Omental fat pad (tissue), 4 donors: ENCODE data around the gene DCLK1. TPM values are rescaled to one million over a fixed set of nuclear protein-coding genes. Genes with fewer than 3 reads are reported as not detected.
A peak's percentile ranks its signal among the peaks of the same experiment; 100 is the strongest.

Experiments
- ATAC-seq: fragments of 150-250 bp; one replicate; pipeline ENCODE4 v1.9.1; 2016; ENCODE audit warnings: mild to moderate bottlenecking, moderate library complexity; ENCODE audit not compliant: low FRiP score
- DNase-seq: peaks from one replicate; pipeline ENCODE4 v3.0.0-alpha.2; 2019; ENCODE audit warnings: low spot score
- total RNA-seq, 4 donors: library from RNA; depleted of rRNA; stranded (reverse); fragments of >200 nt; gene quantifications; one replicate each; pipeline ENCODE4 v1.1.0, GENCODE V29; 2016
- TF ChIP-seq, protein P1 (sequence below), 3 donors: fragments of 450-650 bp; IDR thresholded peaks; one replicate each; pipeline ENCODE4 v1.5.1; 2016 to 2017; ENCODE audit warnings: antibody characterized with exemption in 3 of 3, mild to moderate bottlenecking in 3 of 3, moderate library complexity in 2 of 3

Gene DCLK1
- total RNA-seq, 4 donors from 2014 or later, result 13.9 to 206 (median 30.5) TPM

DNA sequence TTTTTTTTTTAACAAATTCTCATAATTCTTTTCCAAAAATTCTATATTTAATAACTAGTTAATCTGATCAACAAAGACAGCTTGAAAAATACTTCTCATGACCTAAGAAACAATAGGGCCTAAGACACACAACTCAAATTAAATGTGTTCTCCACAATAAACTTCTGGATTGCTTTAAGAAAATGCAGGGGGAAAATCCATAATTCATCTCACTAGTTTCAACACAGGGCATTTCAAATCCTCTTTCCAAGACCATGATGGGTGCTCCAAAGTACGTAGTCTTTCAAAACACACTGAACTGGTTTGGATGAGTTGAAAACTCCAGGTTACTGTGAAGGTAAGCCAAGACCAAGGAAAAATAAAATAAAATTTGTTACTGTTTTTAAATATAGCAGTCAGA lies 62.6 kb downstream of the DCLK1 start:
- TF ChIP-seq, protein P1, sequence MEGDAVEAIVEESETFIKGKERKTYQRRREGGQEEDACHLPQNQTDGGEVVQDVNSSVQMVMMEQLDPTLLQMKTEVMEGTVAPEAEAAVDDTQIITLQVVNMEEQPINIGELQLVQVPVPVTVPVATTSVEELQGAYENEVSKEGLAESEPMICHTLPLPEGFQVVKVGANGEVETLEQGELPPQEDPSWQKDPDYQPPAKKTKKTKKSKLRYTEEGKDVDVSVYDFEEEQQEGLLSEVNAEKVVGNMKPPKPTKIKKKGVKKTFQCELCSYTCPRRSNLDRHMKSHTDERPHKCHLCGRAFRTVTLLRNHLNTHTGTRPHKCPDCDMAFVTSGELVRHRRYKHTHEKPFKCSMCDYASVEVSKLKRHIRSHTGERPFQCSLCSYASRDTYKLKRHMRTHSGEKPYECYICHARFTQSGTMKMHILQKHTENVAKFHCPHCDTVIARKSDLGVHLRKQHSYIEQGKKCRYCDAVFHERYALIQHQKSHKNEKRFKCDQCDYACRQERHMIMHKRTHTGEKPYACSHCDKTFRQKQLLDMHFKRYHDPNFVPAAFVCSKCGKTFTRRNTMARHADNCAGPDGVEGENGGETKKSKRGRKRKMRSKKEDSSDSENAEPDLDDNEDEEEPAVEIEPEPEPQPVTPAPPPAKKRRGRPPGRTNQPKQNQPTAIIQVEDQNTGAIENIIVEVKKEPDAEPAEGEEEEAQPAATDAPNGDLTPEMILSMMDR (IDR thresholded peaks at IDR 0.05), result no peak
- ATAC-seq, result no peak
- no peak for DNase-seq

DNA sequence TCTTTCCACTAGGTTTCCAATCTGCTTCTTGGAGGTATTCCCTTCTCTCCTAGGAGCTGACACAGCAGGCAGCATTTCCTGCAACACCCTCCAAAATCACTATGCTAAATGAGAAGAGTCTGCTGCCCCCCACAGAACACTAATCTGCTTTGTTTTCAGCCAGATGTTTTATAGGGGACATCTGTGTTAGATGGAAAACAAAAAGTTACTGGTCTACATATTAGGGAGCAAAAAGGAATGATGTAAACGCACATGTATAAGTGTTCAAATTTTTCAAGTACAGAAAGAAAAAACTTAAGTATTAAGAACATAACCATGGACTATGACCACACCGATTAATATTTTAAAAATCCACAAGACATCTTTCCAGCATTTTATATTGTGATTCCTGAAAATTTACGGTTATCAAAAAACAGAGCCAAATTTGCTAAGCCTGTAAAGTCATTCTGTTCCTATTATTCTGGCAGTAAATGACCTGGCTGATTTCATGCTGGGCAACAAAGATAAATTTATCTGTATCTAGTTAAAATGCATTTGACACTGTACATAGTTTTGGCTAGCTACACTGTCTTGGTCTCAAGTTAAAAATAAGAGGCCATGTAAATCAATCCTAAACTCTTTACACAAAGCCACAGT lies 63.3 kb downstream of the DCLK1 start:
- ATAC-seq (no peak), DNase-seq (no peak)
- TF ChIP-seq, protein P1 (IDR thresholded peaks at IDR 0.05), result no peak

DNA sequence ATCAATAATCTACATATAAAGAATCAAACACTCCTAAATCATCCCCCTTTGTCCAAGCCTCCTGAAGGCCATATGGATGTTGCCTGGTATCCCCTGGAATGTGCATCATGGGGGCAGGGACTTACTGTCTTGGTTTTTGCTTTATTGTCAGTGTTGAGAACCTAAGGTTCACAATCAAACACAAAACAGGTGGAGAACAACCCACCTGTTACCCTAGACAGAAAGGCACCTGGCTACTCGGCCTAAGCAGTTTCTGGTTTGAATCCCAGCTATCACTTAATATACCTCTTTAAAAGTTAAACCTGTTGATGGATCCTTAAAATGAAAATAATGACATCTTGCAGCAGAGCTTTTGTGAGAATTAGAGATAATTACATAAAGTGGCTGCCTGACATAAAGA lies 68.9 kb downstream of the DCLK1 start:
- ATAC-seq (no peak), DNase-seq (no peak)
- TF ChIP-seq, protein P1 (IDR thresholded peaks at IDR 0.05), result no peak

DNA sequence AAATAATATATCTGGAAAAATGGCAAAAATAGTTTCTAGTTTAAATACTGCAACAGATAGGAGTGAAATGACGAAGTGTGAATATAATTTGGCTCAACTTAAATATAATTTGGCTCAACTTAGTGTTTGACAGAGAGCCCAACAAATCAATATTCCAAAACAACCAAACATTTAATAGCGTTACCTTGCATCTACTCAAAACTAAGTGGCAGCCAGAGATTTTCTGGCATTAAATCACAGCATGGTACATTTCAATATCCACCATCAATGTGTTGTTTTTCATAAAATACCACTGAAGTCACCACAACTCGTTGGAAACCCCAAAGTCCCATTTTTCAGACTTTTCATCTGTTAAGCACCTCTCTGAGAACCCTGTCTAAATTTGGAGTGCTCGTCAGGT lies 69.6 kb downstream of the DCLK1 start:
- DNase-seq (no peak), ATAC-seq (no peak)
- TF ChIP-seq, protein P1 (IDR thresholded peaks at IDR 0.05), result no peak

GRCh38 chr13:36061054-36061453 lies 70.1 kb downstream of the DCLK1 start:
- TF ChIP-seq, protein P1 (IDR thresholded peaks at IDR 0.05), result no peak
- ATAC-seq (peak; percentile 44), DNase-seq (no peak)

DNA sequence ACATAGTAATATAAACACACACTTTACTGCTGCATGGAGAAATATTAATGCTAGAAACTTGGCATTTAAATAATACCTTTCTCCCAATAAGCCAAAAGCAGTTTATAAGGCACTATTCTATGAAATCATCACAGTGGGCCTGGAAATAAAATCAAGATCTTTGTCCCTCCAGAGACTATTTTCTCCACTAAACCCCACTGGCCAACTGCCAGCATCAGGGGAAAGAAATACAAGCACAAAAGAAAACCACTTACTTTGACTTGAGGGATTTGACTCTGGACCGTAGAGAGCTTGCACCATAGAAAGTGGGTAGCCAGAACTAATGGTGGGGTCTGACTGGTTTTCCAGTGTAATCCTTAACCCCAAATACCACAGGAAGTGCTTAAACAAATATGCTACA lies 71.9 kb downstream of the DCLK1 start:
- no peak for ATAC-seq
- DNase-seq, result no peak
- TF ChIP-seq, protein P1 (IDR thresholded peaks at IDR 0.05), result no peak

GRCh38 chr13:36058116-36058515 lies 73.1 kb downstream of the DCLK1 start:
- DNase-seq (no peak), ATAC-seq (no peak)
- TF ChIP-seq, protein P1 (IDR thresholded peaks at IDR 0.05), result no peak
